Measurements from ENCODE around the gene SRGAP1. TPM values are rescaled to one million over a fixed set of nuclear protein-coding genes. Genes with fewer than 3 reads are reported as not detected.

Gene SRGAP1
- total RNA-seq, 1 donor from 2014 or later, result 15.8 TPM

GRCh38 chr12:63965936-63966605 is 121.6 kb downstream of the SRGAP1 start:
- no peak for DNase-seq (ENCODE audit: low spot score)

- no peak for DNase-seq (ENCODE audit: low spot score)
These were observed 122.1 kb downstream of the SRGAP1 start for GRCh38 chr12:63966606-63966975.

GRCh38 chr12:63967358-63968145 is 123.1 kb downstream of the SRGAP1 start:
- no peak for DNase-seq (ENCODE audit: low spot score)

- no peak for DNase-seq (ENCODE audit: low spot score)
These were observed 124.2 kb downstream of the SRGAP1 start for GRCh38 chr12:63968673-63969072.

- DNase-seq (ENCODE audit: low spot score), result no peak
These were observed 132.4 kb downstream of the SRGAP1 start for GRCh38 chr12:63976902-63977395.

- DNase-seq (ENCODE audit: low spot score), result no peak
These were observed 132.9 kb downstream of the SRGAP1 start for GRCh38 chr12:63977441-63977840.

GRCh38 chr12:63978519-63978918 is 134.0 kb downstream of the SRGAP1 start:
- DNase-seq (ENCODE audit: low spot score), result no peak

GRCh38 chr12:63980211-63980610 is 135.7 kb downstream of the SRGAP1 start:
- DNase-seq (ENCODE audit: low spot score), result no peak

GRCh38 chr12:63981343-63981742 is 136.8 kb downstream of the SRGAP1 start:
- no peak for DNase-seq (ENCODE audit: low spot score)

- DNase-seq (ENCODE audit: low spot score), result no peak
These were observed 138.2 kb downstream of the SRGAP1 start for GRCh38 chr12:63982604-63983295.

GRCh38 chr12:63985456-63985855 is 141.0 kb downstream of the SRGAP1 start:
- DNase-seq (ENCODE audit: low spot score), result no peak

- DNase-seq (ENCODE audit: low spot score), result no peak
These were observed 141.4 kb downstream of the SRGAP1 start for GRCh38 chr12:63985945-63986344.

- no peak for DNase-seq (ENCODE audit: low spot score)
These were observed 144.9 kb downstream of the SRGAP1 start for GRCh38 chr12:63989301-63989845.

GRCh38 chr12:63990828-63991547 is 146.5 kb downstream of the SRGAP1 start:
- DNase-seq (ENCODE audit: low spot score), result no peak

GRCh38 chr12:63994704-63995103 is 150.2 kb downstream of the SRGAP1 start:
- no peak for DNase-seq (ENCODE audit: low spot score)

GRCh38 chr12:63995512-63995911 is 151.0 kb downstream of the SRGAP1 start:
- DNase-seq (ENCODE audit: low spot score), result no peak

- DNase-seq (ENCODE audit: low spot score), result no peak
These were observed 152.1 kb downstream of the SRGAP1 start for GRCh38 chr12:63996556-63996955.

- DNase-seq (ENCODE audit: low spot score), result no peak
These were observed 152.7 kb downstream of the SRGAP1 start for GRCh38 chr12:63997198-63997597.

GRCh38 chr12:63998584-63998983 is 154.1 kb downstream of the SRGAP1 start:
- DNase-seq (ENCODE audit: low spot score), result no peak

- no peak for DNase-seq (ENCODE audit: low spot score)
These were observed 155.4 kb downstream of the SRGAP1 start for GRCh38 chr12:63999853-64000252.

GRCh38 chr12:64001439-64001838 is 156.9 kb downstream of the SRGAP1 start:
- DNase-seq (ENCODE audit: low spot score), result no peak

GRCh38 chr12:64004641-64005040 is 160.1 kb downstream of the SRGAP1 start:
- no peak for DNase-seq (ENCODE audit: low spot score)

All from ureter (tissue), 1 donor.